ENCODE measurements around the gene ZBTB43.
"Not testable (repeated sequence)": the region's sequence is repeated elsewhere in the genome, so short reads cannot be mapped to it uniquely, and the experiment has no call there.

Gene ZBTB43

GRCh38 chr9:126809068-126809467, 4.2 kb downstream of the ZBTB43 start:
- no peaks in the 10 kb centered on the region for H4K20me1 ChIP-seq (ENCODE audit: low read depth, low read length)
- H3K4me3 ChIP-seq (ENCODE audit: insufficient read depth, low read length, poor library complexity, severe bottlenecking): no peak overlapping the region
- H3K36me3 ChIP-seq (ENCODE audit: low read length): peaks cover 7% of the 10 kb centered on the region; the same call in 1 of the 2 replicates
- no peak overlapping the region for H3K27ac ChIP-seq (ENCODE audit: low read depth, low read length)
- H3K9me2 ChIP-seq (replicated peaks; ENCODE audit: insufficient read depth, low read length): no peaks in the 10 kb centered on the region
- no peaks in the 10 kb centered on the region for H3K9me3 ChIP-seq (ENCODE audit: insufficient read depth, low read length)
- H3K27me3 ChIP-seq (ENCODE audit: low read length): no peaks in the 10 kb centered on the region
- H3K79me2 ChIP-seq (ENCODE audit: insufficient read depth, low read length): peaks cover 49% of the 10 kb centered on the region
- no peak overlapping the region for H3K9ac ChIP-seq (ENCODE audit: low read length)
- no peak overlapping the region for H2AFZ ChIP-seq (ENCODE audit: low read depth, low read length, severe bottlenecking)
- TF ChIP-seq EZH2phosphoT487 (conservative IDR thresholded peaks at IDR 0.05; ENCODE audit: low read length) (no peak), CTCF (IDR thresholded peaks at IDR 0.05; ENCODE audit: insufficient read depth, low read length, poor library complexity, severe bottlenecking) (no peak)
- H3K4me2 ChIP-seq (ENCODE audit: low read depth, low read length, poor library complexity, severe bottlenecking): no peak overlapping the region
- H3F3A ChIP-seq (ENCODE audit: insufficient read depth): no peaks in the 10 kb centered on the region

- not testable (repeated sequence) for H3F3A ChIP-seq (ENCODE audit: insufficient read depth); H3K27me3 ChIP-seq (ENCODE audit: low read length); H2AFZ ChIP-seq (ENCODE audit: low read depth, low read length, severe bottlenecking); H4K20me1 ChIP-seq (ENCODE audit: low read depth, low read length); H3K4me2 ChIP-seq (ENCODE audit: low read depth, low read length, poor library complexity, severe bottlenecking); H3K27ac ChIP-seq (ENCODE audit: low read depth, low read length); H3K4me3 ChIP-seq (ENCODE audit: insufficient read depth, low read length, poor library complexity, severe bottlenecking); H3K9me2 ChIP-seq (replicated peaks; ENCODE audit: insufficient read depth, low read length); H3K9ac ChIP-seq (ENCODE audit: low read length); H3K9me3 ChIP-seq (ENCODE audit: insufficient read depth, low read length)
- H3K79me2 ChIP-seq (ENCODE audit: insufficient read depth, low read length): peaks cover 55% of the 10 kb centered on the region
- peaks cover 12% of the 10 kb centered on the region; the same call in 1 of the 2 replicates for H3K36me3 ChIP-seq (ENCODE audit: low read length)
Measured at GRCh38 chr9:126810221-126810620, 5.4 kb downstream of the ZBTB43 start.

- no peak for TF ChIP-seq EZH2phosphoT487 (conservative IDR thresholded peaks at IDR 0.05; ENCODE audit: low read length)
- TF ChIP-seq CTCF (IDR thresholded peaks at IDR 0.05; ENCODE audit: insufficient read depth, low read length, poor library complexity, severe bottlenecking): no peak
- Histone ChIP-seq H4K20me1 (ENCODE audit: low read depth, low read length) (no peaks in the 10 kb centered on the region), H3F3A (ENCODE audit: insufficient read depth) (no peaks in the 10 kb centered on the region), H3K36me3 (ENCODE audit: low read length) (peaks cover 12% of the 10 kb centered on the region; the same call in 1 of the 2 replicates), H3K27me3 (ENCODE audit: low read length) (no peaks in the 10 kb centered on the region), H3K9me2 (replicated peaks; ENCODE audit: insufficient read depth, low read length) (no peaks in the 10 kb centered on the region), H3K9ac (ENCODE audit: low read length) (no peak overlapping the region), H2AFZ (ENCODE audit: low read depth, low read length, severe bottlenecking) (no peak overlapping the region), H3K4me2 (ENCODE audit: low read depth, low read length, poor library complexity, severe bottlenecking) (no peak overlapping the region), H3K27ac (ENCODE audit: low read depth, low read length) (no peak overlapping the region), H3K4me3 (ENCODE audit: insufficient read depth, low read length, poor library complexity, severe bottlenecking) (no peak overlapping the region), H3K9me3 (ENCODE audit: insufficient read depth, low read length) (no peaks in the 10 kb centered on the region), H3K79me2 (ENCODE audit: insufficient read depth, low read length) (peaks cover 33% of the 10 kb centered on the region)
Measured at GRCh38 chr9:126813072-126813471, 8.2 kb downstream of the ZBTB43 start.

- no peak for TF ChIP-seq CTCF (IDR thresholded peaks at IDR 0.05; ENCODE audit: insufficient read depth, low read length, poor library complexity, severe bottlenecking)
- no peak for TF ChIP-seq EZH2phosphoT487 (conservative IDR thresholded peaks at IDR 0.05; ENCODE audit: low read length)
- Histone ChIP-seq H3K27ac (ENCODE audit: low read depth, low read length) (no peak overlapping the region), H4K20me1 (ENCODE audit: low read depth, low read length) (no peaks in the 10 kb centered on the region), H3K79me2 (ENCODE audit: insufficient read depth, low read length) (peaks cover 33% of the 10 kb centered on the region), H3K9me3 (ENCODE audit: insufficient read depth, low read length) (peaks cover 9% of the 10 kb centered on the region; the same call in 1 of the 2 replicates), H3K9me2 (replicated peaks; ENCODE audit: insufficient read depth, low read length) (no peaks in the 10 kb centered on the region), H3F3A (ENCODE audit: insufficient read depth) (no peaks in the 10 kb centered on the region), H3K4me3 (ENCODE audit: insufficient read depth, low read length, poor library complexity, severe bottlenecking) (no peak overlapping the region), H3K9ac (ENCODE audit: low read length) (no peak overlapping the region), H2AFZ (ENCODE audit: low read depth, low read length, severe bottlenecking) (no peak overlapping the region), H3K36me3 (ENCODE audit: low read length) (peaks cover 20% of the 10 kb centered on the region), H3K27me3 (ENCODE audit: low read length) (no peaks in the 10 kb centered on the region), H3K4me2 (ENCODE audit: low read depth, low read length, poor library complexity, severe bottlenecking) (no peak overlapping the region)
Measured at GRCh38 chr9:126814091-126814490, 9.3 kb downstream of the ZBTB43 start.

- H2AFZ ChIP-seq (ENCODE audit: low read depth, low read length, severe bottlenecking); H3K27me3 ChIP-seq (ENCODE audit: low read length); H4K20me1 ChIP-seq (ENCODE audit: low read depth, low read length); H3F3A ChIP-seq (ENCODE audit: insufficient read depth); H3K4me3 ChIP-seq (ENCODE audit: insufficient read depth, low read length, poor library complexity, severe bottlenecking); H3K9me3 ChIP-seq (ENCODE audit: insufficient read depth, low read length); H3K27ac ChIP-seq (ENCODE audit: low read depth, low read length); H3K9ac ChIP-seq (ENCODE audit: low read length); H3K9me2 ChIP-seq (replicated peaks; ENCODE audit: insufficient read depth, low read length); H3K4me2 ChIP-seq (ENCODE audit: low read depth, low read length, poor library complexity, severe bottlenecking): not testable (repeated sequence)
- Histone ChIP-seq H3K36me3 (ENCODE audit: low read length) (peaks cover 28% of the 10 kb centered on the region), H3K79me2 (ENCODE audit: insufficient read depth, low read length) (peaks cover 44% of the 10 kb centered on the region)
Measured at GRCh38 chr9:126817615-126818014, 12.8 kb downstream of the ZBTB43 start.
